NCI-H2081 (cell line): ENCODE measurements around the gene ADARB2.

Experiments
- DNase-seq, 2 experiments: peaks; one replicate each; lab custom pipeline; 2025; lab: John Stamatoyannopoulos, UW

ADARB2 gene

DNA sequence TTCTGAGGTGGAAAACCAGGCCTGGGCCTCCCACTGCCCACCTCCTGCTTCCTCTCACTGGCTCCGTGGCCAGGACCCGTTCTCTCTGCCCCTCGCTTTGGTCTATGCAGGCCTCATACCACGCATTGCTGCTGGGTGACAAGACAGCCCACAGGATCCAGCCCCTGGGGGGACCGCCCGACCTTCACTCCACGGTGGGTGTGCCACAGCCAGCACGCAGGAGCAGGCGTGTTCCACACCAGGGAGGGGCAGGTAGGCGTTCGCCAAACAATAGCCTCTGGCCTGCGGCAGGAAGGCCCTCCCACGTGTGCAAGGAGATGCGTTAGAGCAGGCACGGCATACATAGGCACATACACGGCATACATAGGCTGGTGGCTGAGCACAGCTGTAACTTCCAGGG is 447.7 kb downstream of the ADARB2 start:
- DNase-seq, result no peak

DNA sequence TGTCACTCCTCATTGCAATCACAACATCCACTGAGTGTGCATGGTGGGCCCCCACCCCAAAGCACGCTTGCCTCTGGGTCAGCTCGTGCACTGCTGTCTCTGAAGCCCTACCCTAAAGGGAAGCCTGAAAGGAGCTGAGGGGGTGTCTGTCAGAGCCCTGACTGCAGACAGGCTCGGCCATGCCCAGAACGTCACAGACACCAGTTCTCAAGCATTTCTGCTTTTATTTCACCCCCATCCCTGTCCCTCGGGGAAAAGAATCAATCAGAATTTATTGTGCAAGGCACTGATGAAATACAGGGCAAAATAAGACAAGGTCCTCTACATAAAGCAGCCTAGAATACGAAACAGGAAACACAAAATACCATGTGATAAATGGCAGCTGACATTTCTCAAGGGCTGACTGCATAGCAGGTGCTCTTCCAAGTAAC is 449.3 kb downstream of the ADARB2 start:
- no peak for DNase-seq

DNA sequence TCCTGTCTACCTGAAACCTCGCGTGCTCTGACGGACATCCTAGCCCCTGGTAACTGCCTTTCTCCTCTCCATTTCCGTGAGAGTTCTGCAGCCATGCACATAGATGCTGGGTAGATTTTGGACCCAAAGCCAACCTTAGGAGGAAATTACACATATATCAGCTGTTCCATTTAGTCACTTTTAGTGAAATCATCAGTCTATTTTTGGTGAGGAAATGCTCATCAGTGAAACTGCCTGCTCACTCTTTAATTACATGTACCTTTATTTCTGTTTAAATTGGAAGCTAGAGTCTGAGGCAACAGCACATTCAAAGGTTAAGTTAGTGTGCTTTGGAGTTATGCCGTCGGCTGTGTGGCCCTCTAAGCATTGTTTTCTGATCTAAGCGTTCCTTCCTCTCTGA is 449.8 kb downstream of the ADARB2 start:
- DNase-seq, result no peak

DNA sequence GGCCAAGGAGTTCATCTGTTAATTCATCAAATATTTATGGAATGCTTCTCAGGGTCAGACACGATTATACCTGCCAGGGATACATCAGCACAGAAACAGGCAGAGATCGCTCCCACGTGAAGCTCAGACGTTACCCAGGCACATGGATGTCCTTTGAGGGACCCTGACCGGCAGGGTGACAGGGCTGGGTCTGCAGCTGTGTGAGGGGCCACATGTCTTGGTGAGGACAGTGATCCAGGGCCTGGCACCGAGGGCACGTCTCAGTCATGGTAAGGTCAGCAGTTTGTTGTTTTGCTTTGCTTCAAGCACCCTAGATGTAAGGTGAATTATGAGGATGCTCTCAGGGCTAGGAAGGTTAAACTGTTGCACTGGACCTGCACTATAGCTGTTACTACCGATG is 453.2 kb downstream of the ADARB2 start:
- DNase-seq, result no peak

DNA sequence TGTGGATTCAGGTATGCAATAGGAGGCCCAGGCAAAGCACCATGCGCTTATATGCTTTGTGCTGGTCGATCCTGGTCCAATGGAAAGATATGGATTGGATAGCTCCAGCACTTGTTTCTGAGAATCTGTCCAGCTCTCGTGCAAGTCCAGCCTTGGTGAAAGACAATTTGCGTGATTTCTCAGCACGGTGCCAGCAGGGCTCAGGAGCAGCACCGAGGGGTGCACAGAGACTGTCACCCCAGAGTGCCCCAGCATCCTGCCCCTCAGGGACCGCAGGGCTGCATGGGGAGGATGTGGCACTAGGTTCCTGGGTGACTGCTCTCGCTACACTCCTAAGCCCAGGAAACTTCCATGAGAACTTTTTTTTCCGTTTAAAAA is 455.9 kb downstream of the ADARB2 start:
- no peak for DNase-seq

DNA sequence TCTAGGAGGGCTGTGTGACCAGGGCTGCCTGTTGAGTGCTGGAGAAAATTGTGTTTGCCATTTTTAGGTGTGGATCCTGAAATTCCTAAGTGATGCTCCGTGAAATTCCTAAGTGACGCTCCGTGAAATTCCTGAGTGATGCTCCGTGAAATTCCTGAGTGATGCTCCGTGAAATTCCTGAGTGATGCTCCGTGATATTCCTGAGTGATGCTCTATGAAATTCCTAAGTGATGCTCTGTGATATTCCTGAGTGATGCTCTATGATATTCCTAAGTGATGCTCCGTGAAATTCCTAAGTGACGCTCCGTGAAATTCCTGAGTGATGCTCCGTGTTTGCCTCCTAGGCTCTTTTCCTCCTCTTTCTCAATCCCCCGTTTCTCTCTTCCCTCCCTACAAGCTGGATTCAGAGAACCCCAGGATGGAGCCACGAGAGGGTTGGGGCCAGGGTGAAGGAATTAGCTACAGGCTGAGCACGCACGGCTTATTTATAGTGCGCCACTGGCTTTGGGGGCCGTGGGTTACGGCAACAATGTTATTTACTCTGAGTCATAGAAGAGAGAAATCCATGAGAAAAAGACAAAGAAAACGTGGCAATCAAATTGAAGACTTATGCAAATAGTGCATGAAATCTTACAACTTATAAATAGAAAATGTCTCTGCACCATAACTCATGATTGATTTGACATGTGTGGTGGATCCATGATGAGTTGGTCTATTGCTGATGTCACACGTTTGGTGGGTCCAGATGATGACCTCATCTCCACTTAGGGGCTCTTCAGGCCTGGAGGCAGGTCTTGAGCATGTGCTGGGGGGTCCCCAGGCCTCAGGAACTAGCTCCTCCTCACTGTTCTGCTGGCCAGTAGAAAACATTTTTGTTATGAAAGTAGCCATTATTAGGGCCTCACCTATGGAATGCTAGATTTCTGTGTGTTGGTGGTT is 456.6 kb downstream of the ADARB2 start:
- DNase-seq, result no peak

DNA sequence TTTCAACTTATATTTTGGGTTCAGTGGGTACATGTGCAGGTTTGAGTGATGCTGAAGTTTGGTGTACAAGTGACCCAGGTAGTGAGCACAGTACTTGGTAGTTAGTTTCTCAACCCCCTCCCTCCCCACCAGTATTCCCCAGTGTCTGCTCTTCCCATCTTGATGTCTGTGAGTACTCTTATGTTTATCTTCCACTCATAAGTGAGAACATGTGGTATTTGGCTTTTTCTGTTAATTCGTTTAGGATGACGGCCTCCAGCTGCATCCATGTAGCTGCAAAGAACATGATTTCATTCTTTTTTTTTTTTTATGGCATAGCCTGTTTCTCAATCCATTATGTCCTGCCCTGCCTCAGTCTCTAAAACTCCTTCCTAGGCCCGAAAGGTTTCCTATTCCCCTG is 459.0 kb downstream of the ADARB2 start:
- no peak for DNase-seq

DNA sequence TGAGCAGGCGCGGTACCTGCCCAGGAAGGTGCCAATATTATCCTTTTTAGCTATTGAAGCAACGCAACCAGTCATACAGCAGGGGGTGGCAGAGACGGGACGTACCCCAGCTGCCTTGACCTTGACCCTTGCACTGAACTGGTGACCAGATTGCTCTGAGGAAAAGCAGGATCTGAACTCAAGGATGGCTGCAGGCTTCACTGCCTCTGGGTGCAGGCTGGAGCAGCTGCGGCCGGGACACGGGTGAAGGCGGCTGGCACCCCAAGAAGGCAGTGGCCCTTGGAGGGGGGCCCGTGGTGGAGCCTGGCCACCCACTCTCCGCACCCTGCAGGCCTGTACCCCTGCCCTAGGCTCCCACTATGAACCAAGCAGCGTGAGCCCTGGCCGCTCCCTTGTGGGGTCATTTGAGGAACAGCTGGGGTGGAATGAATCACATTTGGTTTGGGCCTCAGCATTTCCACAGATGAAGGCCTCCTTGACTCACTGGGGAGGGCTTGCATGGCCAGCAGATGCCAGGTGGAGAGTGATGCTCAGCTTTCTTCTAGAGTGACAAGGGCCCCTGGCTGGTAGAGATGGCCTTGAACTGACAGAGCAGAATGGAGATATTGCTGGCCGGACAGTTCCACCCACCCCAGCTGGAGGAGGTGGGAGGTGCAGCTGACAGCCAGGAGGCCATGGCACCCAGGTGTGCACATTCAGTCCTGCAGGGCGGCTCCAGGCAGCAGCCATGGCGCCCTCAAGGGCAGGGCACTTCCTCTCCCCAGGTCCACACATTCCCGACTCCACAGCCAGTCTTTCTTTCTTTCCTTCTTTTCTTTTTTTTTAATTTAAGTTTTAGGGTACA is 462.4 kb downstream of the ADARB2 start:
- DNase-seq, result no peak

DNA sequence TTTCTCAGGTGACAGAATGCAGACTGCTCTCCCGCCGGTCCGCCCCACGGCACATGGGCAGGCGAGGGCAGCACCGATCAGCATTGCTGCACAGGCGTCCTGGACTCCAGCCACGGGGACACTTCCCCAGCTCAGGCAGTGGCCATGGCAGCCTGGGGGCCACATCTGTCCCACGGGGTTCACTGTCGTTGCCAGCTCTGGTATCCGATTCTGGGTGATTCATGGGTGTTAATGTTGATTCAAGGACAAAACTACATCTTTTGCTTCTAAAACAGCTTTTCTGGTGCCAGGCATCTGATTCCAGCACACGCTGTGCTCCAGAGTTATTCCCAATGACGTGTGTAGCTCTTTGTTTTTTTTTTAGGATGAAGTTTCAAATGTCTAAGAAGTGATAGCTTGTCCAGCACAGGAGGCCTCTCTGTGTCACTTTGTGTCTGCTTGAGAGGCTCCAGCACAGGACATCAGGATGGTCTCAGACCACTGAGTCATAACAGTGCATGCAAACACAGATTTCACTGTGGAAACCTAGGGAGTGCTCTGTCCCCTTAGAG is 463.1 kb downstream of the ADARB2 start:
- no peak for DNase-seq

DNA sequence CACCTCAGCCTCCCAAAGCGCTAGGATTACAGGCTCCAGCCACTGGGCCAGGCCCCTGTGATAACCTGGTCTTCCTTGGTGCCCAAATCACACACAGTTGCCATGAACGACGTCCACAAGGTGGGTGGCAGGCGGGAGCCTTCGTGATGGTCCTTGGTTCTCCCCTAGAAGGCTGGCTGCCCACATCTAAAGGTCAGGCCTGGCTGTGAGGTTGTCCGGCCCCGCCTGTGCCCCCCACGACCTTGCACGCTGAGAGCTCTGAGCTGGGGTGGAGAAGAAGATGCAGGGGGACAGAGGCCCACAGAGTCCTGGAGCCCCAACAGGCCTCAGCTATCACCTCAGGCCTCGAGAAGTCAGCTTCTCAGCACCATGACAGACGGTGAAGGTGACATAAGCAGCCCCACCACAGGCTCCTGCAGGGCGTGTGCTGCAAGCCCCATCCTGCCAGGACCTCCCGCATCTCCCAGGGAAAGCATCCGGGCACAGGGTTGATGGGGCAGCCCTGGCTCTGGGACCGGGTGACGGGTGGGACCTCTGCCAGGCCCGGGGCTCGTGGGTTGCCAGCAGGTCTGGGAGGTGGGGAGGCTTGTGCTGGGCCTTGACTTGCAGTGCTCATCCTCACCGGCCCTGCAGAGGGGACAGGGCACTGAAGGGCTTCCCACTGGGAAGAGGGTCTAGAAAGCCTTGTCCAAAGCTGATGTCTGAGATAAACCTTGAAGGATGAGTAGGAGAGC is 463.8 kb downstream of the ADARB2 start:
- DNase-seq, result no peak

DNA sequence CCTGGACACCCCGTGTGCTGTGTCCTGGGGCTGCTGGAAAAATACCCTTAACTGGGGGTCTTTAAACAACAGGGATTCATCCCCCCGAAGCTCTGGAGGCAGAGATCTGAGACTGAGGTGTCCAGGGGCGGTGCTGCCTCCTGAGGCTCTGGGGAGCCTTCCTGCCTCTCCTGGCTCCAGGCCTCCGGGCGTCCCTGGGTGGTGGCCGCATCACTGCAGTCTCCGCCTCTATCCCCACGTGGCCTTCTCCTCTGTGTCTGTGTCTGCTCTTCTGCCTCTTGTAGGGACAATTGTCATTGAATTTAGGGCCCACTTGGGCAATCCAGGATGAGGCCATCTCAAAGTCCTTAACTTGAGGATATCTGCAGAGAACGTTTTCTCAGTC is 464.6 kb downstream of the ADARB2 start:
- no peak for DNase-seq

DNA sequence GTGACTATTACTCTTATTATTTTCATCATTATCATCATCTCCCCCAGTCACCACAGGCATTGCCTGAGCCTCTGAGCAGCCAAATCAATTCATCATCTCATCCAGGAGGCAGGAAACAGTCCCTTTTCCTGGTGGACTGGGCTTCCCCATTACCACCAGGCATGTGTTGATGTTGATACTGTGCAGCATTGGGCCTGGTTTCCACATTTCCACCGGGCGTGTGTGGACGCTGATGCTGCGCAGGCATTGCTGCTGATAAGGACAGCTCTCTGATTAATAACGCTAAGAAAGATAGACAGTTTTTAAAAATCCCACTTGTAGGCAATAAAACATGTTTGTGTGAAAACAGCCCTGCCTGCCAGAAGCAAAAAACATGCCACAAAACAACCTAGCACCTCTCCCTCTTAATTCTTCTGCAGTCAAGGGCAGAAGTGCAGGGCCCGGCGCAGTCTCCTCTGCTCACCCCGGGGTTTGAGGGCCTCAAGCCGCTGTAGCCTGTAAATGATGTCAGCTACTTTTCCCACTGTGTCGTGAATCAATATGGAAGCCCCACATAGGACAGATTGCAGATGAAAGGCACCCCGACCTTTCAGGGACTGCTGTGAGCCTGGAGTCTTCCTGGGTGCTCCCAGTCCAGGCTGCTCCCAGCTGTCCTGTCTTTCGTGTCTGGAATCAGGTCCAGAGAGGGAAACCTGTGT is 465.1 kb downstream of the ADARB2 start:
- no peak for DNase-seq

DNA sequence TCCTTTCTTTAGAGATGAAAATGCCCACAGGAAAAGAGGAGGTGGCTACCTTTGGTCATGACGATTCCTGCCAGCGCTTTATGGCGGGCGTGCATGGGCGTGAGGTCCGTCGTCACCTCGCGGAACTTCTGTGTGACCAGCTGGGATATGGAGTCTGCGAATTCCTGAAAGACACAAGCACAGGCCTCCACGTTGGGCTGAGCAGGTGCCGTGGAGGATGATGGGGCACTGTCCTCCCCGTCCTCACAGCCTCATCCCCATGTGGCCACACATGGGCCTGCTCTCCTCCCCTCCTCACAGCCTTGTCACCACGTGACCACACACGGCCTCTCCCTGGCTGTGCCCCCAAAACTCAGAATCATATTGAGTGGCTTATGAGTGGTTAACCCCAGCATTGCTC is 466.4 kb downstream of the ADARB2 start:
- DNase-seq, result no peak

DNA sequence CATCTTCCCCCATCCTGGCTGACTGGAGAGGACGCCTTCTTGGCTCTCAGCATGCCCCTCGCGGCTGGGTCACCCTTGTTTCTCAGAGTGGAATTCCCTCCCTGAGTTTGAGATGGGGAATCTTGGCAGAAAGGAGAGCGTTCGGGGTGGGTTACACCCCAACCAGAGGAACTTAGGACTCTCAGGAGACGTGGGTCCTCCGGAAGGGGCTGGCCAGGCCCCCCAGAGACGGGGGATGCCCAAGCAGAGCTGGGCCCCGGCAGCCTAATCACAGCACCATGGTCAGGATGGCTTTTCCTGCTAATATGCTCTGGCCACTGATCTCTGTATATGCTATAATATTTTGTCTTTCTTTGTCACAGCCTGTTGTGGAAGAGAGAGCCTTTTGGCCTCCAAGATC is 466.8 kb downstream of the ADARB2 start:
- no peak for DNase-seq

DNA sequence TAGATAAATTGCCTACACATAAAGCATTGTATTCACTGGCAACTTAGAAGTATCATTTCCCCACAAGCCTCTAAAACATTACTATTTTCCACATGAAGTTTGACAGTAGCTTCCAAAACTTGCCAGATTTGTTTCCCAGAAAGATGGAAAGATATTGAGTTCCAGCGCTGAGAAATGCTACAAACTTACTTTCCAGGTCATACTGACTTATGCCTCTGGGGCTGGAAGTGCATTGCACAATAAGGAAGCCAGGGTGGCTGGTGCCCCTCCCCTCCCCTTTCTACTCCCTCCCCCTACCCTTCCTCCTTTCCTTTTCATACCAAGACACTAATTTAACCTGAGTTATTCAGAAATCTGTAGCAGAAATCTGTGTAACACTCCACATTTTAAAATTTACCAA is 468.5 kb downstream of the ADARB2 start:
- no peak for DNase-seq

DNA sequence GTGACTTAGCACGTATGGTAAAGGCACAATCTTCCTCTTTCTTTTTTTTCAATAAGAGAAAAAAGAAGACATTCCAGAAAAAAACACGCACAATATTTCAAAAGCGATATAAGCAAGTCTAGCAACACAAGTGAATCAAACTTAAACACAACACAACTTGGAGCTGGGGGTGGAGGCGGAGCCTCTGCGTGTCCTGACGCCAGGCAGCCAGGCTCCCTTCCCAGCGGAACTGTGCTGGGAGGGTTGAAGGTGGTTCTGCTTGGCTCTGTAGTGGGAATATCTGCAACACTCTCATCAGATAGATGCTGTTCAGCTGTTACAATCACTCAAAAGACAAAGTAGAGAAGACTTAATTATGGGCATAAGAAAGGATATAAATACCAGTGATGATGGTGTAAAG is 469.8 kb downstream of the ADARB2 start:
- DNase-seq, result no peak

DNA sequence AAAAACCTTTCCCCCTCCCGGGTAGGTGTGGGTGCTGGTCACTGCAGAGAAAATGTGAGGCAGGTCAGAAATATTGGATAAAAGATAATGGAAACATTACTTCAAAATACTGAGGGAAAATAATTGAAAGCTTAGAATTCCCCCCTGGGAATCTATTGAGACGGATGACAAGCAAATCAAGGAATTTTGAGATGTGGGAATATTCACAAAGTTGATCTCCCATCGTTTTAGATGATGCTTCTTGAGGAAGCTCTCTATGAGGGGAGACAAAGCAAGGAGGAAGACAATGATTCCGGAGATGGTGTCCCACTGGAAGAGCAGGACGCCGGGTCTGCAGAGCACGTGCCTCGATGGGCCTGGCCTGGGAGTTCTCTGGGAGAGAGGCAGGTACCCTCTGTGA is 470.2 kb downstream of the ADARB2 start:
- DNase-seq, result no peak

DNA sequence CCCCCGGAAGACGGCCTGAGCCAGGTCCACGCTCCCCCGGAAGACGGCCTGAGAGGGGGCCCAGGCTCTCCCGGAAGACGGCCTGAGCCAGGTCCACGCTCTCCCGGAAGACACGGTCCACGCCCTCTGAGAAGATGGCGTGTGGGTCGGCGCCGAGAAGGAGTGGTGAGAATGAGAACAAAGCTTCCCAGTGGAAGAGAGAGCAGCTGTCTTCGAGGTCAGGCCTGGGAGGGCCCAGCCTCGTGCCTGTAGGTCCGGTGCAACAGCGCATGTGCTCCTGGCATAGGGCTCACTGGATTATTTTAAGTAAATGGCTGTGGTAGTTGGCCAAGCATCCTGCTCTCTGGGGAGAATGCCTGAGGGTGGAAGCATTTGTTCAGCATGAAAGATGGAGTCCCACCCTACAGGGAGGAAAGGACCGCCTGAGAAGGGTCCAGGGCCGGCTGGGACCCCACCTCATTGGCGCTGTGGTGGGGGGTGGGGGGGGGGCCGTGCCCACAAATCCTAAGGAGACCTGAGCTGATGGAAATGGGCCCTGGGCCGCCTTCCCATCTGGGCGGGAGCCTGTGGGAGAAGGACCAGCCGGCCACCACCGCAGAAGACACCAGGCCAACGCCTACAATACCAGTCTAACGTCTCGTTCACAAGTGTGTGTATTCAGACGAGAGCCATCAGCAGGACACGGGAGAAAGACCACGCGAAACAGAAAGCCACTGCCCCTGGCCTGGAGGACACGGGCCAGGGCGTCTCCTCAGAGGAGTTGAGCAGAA is 471.1 kb downstream of the ADARB2 start:
- no peak for DNase-seq

DNA sequence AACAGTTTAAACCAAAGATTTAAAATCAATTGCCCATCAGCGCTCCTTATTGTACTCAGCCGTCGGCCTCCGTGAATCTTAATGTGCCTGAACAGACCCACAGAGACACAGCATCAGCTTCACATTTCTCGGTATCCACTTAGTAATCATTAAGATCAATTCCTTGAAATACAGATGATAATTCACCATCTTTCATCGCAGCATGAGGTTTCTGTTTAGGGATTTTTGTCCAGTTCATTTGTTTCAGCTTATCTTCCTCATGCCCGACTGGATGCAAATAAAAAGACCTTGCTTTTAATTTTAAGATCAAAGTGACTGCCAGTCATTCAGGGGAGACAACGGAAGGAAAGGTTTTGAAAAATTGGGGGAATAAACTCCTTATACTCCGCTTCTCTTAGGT is 473.3 kb downstream of the ADARB2 start:
- no peak for DNase-seq

DNA sequence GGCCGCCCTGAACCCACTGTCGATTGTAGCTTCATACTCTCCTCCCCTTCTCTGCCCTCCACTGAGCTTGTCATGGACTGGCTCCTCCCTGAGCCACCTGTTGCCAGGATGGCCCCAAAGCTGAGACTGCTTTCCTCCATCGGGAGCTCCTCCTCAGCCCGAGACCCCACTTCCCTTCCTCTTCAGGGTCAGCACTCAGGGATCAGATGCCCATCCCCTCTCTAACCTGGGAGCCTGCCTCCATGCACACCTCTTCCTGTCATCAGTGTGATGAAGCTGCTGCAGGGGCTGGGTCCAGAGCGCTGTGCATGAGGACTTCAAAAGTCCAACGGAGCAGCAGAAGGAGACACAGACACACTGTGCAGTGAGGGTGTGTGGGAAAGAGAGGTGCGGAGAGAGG is 480.1 kb downstream of the ADARB2 start:
- no peak for DNase-seq

DNA sequence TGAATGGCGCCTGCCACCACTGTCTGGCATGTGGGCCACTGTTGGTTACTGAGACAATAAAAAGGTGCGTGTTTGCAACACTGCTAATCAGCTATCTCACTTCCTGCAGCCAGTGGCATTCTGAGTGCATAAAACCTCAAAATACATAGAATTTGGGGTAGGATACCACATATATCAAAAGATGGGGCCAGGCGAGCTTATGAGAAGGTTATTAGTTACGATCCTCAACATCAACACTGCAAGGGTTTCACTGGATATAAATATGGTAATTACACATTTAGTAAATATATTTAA is 480.9 kb downstream of the ADARB2 start:
- DNase-seq, result no peak
